A204.1 (cell line): ENCODE data around the gene TRABD2B.

Experiments
- FAIRE-seq: peaks from 2 replicates; lab custom pipeline; 2012; peaks lifted over from hg19 to GRCh38; lab: Jason Lieb, UNC

Gene TRABD2B

GRCh38 chr1:47997289-47998200 is at the start of gene TRABD2B:
TSS of gene TRABD2B (minus strand) at chr1:47997385.
- FAIRE-seq = no peak

GRCh38 chr1:48044311-48044710 is 47.1 kb upstream of the TRABD2B start:
- FAIRE-seq = no peak

GRCh38 chr1:48043622-48044021 is 46.4 kb upstream of the TRABD2B start:
- no peak for FAIRE-seq

GRCh38 chr1:48040154-48040553 is 43.0 kb upstream of the TRABD2B start:
- no peak for FAIRE-seq

GRCh38 chr1:48039088-48040054 is 42.2 kb upstream of the TRABD2B start:
- FAIRE-seq = no peak

GRCh38 chr1:48038270-48038767 is 41.1 kb upstream of the TRABD2B start:
- no peak for FAIRE-seq

- no peak for FAIRE-seq
Measured at GRCh38 chr1:48036710-48037355, 39.6 kb upstream of the TRABD2B start.

- no peak for FAIRE-seq
Measured at GRCh38 chr1:48035371-48036141, 38.4 kb upstream of the TRABD2B start.

GRCh38 chr1:48033495-48034045 is 36.4 kb upstream of the TRABD2B start:
- FAIRE-seq = no peak

- FAIRE-seq = no peak
Measured at GRCh38 chr1:48031676-48032075, 34.5 kb upstream of the TRABD2B start.

GRCh38 chr1:48030696-48031365 is 33.6 kb upstream of the TRABD2B start:
- FAIRE-seq = no peak

GRCh38 chr1:48030211-48030610 is 33.0 kb upstream of the TRABD2B start:
- no peak for FAIRE-seq

GRCh38 chr1:48028218-48029069 is 31.3 kb upstream of the TRABD2B start:
- no peak for FAIRE-seq

- no peak for FAIRE-seq
Measured at GRCh38 chr1:48027533-48027835, 30.3 kb upstream of the TRABD2B start.

GRCh38 chr1:48026701-48027532 is 29.7 kb upstream of the TRABD2B start:
- no peak for FAIRE-seq

- FAIRE-seq = no peak
Measured at GRCh38 chr1:48026275-48026674, 29.1 kb upstream of the TRABD2B start.

- FAIRE-seq = no peak
Measured at GRCh38 chr1:48025076-48025475, 27.9 kb upstream of the TRABD2B start.

GRCh38 chr1:48023488-48023887 is 26.3 kb upstream of the TRABD2B start:
- no peak for FAIRE-seq

GRCh38 chr1:48022306-48022705 is 25.1 kb upstream of the TRABD2B start:
- no peak for FAIRE-seq
